DMS 273 treated with DMSO at 0.1 percent for 48 hours (cell line): ENCODE data around the gene PAEP.

ENCODE experiments used
- DNase-seq: peaks from one replicate; lab custom pipeline; 2025; lab: John Stamatoyannopoulos, UW

PAEP gene

GRCh38 chr9:135601988-135602387 lies 40.4 kb downstream of the PAEP start:
- DNase-seq: no peak

DNA sequence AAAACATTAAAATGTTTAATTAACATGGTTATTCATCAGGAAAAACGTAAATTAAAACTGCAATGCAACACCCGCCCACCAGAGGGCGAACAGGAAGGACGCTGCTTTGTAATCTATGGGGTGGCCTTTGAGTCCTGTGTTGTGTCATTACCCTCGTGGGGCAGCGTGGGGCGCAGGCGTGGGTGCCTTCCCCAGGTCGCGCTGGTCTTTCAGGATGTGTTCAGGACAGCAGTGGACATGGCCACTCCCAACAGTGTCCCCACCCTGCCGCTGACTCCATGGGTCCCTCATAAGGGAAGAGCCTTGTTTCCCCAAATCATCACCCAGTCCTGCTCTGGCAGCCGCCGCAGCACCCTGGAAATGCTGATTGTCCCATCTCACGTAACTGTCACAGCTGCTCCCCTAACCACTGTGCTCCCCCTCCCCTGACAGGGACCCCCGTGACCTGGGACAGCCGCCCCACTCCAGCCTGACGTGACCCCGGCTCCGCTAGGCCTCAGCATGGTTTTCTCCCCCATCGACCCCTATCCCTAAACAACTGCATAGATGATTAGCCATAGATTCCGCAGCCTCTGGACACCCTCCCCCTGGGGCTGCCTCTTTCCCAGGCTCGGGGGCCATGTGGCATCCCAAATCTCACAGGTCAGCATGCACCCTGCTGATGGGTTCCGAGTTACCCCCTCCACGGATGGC lies 41.4 kb downstream of the PAEP start:
- DNase-seq: no peak

DNA sequence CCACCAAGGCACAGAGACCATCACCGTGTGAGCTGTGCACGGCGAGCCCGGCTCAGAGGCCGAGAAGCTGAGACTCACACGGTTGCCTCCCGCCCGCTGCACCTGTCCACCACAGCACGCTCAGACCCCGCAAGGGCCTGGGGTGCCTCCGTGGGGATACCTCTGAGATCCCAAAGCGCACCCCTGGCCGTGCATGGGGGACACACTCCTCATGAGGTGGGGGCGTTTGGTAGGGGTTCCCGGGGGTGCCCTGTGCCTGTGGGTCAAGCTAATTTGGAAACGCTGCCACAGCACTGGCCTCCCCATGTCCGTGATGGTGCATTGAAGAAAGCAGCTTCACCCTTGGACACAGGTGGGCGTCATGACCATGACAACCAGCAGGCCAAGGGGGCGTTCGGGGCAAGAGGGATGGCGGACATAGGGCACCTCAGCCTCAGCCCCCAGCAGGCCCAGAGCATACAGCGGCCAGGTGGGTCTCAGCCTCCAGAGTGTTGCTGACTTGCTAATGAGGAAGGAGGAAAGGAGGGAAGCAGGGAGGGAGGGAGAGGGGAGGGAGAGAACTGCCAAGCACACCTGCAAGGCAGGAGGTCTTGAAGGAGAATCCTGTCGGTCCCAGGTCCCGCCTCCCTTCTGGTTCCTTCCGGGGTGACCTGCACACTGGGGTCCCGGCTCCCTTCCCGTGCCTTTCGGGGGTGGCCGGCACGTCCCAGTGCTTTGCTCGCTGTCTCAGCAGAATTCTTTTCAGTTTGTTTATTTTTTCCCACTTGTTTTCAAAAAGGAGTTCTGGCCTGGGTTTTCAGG lies 43.1 kb downstream of the PAEP start:
- DNase-seq: no peak

GRCh38 chr9:135605238-135605781 lies 43.8 kb downstream of the PAEP start:
- DNase-seq: no peak

DNA sequence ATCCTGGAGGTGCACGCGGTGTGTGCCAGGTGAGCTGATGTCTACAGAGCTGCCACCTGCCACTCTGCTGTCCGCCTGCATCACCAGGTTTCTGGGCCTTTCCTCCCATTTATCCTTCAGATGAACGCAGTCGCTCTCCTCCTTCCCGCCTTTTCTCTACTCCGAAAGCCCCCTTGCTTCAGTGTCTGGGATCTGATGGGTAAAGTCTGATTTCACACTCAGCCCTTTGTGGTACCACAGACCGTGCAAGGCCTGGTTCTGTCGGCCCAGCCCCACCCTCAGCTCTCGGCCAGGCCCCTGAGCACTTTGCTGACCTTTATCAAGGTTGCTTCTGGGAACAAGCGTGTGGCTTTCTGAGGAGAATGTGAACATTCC lies 45.3 kb downstream of the PAEP start:
- DNase-seq: no peak

GRCh38 chr9:135607401-135608293 lies 46.1 kb downstream of the PAEP start:
- no peak for DNase-seq

- DNase-seq: no peak
These were observed 46.9 kb downstream of the PAEP start for GRCh38 chr9:135608294-135608998.

DNA sequence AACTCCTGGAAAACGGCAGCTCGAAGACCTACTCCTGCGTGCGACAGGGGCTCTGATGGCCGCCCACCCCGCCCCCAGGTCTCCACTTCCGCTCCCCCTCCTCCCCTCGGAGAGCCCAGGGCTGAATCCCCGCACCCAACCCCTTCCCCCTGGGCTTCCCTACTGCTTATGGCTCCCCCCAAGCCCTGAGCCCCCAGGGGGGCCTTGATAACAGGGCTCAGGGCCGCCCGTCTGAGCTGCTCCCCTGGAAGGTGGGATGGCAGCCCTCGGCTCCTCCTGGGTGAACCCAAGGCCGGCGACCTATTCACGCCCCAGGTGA lies 47.4 kb downstream of the PAEP start:
- no peak for DNase-seq

DNA sequence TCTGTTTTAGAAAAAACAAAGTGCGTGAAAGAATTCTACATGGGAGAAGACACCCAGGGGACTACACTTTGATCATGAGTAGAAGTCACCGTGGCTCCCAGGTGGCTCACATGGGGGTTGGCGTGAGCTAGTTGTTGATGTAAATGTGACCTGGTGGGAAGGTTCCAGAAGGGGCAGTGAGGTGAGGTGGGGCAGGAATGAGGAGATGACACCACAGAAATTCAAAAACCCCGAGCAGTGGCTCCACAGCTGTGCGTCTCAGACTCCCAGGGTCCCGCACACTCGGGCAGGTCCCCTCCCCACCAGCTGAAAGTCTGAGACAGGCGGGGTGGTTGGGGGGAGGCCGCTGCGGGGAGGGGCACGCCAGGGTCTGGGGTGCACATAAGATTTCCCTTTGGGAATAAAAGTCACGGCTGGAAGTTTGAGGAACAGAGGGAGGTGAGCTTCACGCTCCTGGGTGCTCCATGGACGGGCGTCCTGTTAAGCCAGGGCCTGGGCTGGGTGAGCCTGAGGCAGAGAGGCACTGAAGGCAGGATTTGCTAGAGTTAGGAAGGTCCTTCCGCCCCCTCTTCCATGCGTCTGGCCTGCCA lies 47.9 kb downstream of the PAEP start:
- DNase-seq: no peak

DNA sequence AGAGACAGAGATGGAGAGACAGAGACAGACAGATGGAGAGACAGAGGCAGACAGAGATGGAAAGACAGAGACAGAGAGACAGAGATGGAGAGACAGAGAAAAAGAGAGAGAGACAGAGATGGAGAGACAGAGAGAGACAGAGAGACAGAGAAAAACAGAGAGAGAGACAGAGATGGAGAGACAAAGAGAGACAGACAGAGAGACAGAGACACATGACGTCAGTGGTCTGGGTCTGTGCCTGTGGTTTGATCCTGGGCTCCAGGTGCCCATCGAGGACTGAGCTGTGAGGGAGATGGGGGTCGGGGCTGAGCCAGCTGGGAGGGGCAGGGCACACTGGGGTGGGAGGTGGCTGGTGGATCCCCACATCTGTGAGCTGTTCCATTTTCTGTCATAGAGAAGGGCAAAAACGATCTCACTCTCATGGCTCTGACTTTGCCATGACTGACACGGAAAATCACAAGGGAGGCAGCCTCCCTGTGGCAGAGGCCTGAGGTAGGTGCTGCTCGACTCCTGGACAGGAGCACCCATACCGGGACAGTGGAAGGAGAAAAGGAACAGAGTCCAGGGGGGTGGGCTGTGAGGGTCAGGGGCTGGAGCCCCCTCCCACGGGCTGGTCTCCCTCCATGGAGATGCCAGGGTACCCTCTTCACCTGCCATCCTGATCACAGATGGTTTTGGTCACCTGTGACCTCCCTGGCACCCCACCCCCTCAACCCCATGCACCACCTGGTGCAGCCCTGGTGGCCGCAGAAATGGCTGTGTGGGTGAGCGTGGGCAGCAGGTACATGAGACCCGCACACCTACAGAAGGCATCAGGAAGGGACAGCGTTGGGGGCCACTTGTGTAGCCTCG lies 49.0 kb downstream of the PAEP start:
- no peak for DNase-seq

- DNase-seq: no peak
These were observed 49.8 kb downstream of the PAEP start for GRCh38 chr9:135611142-135611874.

GRCh38 chr9:135611875-135612209 lies 50.3 kb downstream of the PAEP start:
- no peak for DNase-seq

GRCh38 chr9:135612437-135612836 lies 50.9 kb downstream of the PAEP start:
- DNase-seq: no peak

DNA sequence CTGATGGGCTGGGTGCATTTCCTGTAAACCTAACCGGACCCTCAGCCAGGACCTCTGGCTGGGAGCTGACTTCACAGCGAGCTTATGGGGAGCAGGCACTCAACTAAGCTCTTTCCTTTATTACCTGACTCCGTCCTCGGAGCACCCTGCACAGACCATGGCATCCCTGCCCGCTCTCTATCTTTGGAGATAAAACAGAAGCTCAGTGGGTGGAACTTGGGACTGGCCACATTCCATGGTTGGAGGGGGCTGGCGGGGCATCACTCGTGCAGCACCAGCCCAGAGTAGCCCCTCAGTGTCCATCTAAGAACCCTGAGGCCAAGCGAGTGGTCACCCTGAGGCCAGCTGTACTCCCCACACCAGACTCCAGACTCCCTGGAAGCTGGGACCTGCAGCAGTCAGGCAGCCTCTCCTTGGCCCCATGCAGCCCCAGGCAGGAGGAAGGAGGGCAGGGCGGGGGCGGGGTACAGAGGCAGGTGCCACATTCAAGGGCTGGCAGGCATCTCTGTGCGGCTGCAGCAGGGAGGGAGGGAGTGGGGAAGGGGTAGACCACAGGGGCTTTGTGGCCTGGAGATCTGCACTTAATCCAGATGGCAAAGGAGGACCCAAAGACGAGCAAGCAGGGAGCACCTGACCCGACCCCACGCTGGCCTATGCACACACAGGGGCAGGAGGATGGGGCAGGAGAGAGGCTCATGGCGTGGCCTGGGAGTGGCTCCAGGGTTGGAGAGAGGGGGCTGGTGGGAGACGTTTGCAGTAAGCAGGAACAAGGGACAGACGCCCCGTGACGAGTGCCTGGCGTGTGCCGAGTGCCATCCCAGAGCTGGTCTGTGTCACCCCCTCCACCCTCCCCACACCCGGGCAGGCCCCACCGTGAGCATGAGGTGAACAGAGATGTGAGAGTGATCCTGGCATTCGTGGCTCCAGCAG lies 51.7 kb downstream of the PAEP start:
- no peak for DNase-seq

DNA sequence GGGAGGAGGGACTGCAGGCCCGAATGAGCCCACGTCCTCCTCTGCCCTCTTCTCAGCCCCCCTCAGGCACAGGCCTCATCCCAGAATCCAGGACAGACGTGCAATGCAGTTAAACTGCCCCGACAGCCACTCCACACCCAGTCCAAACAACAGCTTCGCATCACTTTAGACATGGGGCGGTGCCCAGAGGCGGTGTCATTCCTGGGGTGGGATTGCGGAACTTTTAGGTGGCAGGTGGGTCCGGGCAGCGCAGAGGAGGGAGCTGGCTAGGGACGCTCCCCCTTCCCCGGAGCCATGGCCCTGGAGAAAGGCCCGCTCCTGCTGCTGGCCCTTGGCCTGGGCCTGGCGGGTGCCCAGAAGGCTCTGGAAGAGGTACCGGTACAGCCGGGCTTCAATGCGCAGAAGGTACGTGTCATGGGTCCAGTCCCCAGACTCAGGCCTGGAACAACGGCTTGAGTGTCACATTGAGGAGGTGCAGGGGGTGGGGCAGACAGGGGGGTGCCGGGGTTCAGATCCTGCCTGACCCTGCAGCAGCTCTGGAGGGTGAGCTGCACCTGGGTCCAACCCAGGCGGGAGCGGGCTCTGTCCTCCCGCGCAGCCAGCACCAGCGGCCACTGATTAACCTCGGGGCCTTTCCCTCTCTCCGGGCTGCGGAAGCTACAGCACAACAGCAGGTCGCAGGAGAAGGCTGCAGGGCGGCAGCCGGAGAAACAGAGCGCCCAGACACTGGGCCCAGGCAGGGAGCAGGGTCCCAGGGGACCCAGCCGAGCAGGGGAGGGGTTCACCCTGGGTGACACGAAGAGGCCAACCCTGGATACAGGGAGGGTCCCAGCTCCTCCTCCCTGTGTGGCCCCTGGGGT lies 52.6 kb downstream of the PAEP start:
- DNase-seq: no peak

GRCh38 chr9:135614821-135615665 lies 53.5 kb downstream of the PAEP start:
- no peak for DNase-seq
